ENCODE measurements around the gene FTCDNL1.

Gene FTCDNL1

DNA sequence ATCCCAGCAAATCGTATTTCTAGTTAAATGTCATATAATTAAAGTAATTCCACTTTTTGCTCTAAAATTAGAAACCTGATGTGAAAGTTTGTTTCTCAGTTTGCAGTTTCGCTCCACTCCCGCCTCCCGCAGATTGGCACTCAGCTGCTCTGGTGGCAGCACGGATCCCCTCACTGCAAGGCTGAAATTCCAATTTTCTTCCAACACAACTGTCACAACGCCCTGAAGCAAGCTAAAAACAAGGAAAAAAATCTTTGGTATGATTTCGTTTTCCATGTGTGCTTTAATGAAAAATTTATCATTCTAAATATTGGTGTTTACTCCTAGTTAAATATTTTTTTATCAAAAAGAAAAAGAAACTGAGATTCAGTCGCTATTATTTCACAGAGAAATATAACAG, 38.5 kb downstream of the FTCDNL1 start:
- no peaks in the 10 kb centered on the region for H3K4me1 ChIP-seq (ENCODE audit: control insufficient read depth, insufficient read depth, low read depth, low read length)
- DNase-seq = no peak
- no peak overlapping the region for H3K4me3 ChIP-seq (ENCODE audit: insufficient read depth in 1 of 2, low read depth in 1 of 2, low read length in 2 of 2)

DNA sequence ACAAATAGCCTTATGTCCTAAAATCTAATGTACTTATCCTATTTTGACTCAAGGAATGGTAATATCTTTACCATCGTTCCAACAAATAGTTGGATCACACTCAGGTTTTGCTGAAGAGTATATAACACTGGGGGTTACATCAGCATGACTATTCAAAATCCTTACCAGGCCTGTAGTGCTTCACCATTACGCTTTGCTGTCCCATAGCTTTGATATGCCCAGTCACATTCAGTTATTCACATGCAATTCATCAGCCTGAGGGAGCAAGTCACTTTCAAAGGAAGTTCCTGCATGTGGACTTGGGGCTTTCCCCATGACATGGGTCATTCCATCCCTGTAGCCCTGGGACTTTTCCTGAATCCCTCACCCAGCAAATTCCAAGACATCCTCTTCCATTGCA, 39.6 kb downstream of the FTCDNL1 start:
- H2AK5ac ChIP-seq (ENCODE audit: low read length, severe bottlenecking) = no peak overlapping the region
- H3K14ac ChIP-seq (ENCODE audit: low read length in 2 of 2) = no peak overlapping the region
- no peak overlapping the region for H2AFZ ChIP-seq (ENCODE audit: low read depth, low read length)
- no peaks in the 10 kb centered on the region for H3K79me1 ChIP-seq (replicated peaks; ENCODE audit: low read length, poor library complexity, severe bottlenecking)
- no peak overlapping the region for H3K23ac ChIP-seq (ENCODE audit: low read length in 2 of 2)
- H3K27ac ChIP-seq (ENCODE audit: low read length, poor library complexity, severe bottlenecking) = no peak overlapping the region
- H3K18ac ChIP-seq (ENCODE audit: low read depth in 1 of 2, low read length in 2 of 2) = no peak overlapping the region
- no peak overlapping the region for H2BK5ac ChIP-seq (ENCODE audit: low read depth, low read length, poor library complexity, severe bottlenecking)
- no peak overlapping the region for H2BK12ac ChIP-seq (ENCODE audit: low read length in 2 of 2)
- peak overlapping the region; percentile 87 for H3K9ac ChIP-seq (ENCODE audit: low read length)
- H3K4ac ChIP-seq (ENCODE audit: low read depth in 1 of 2, low read length in 2 of 2) = no peak overlapping the region
- no peaks in the 10 kb centered on the region for H3K36me3 ChIP-seq (ENCODE audit: control insufficient read depth in 1 of 2, insufficient read depth in 2 of 2, low read depth in 1 of 2, low read length in 2 of 2)
- H4K8ac ChIP-seq (ENCODE audit: low read length) = no peak overlapping the region
- H4K91ac ChIP-seq (ENCODE audit: low read length) = no peak overlapping the region
- H2BK120ac ChIP-seq (ENCODE audit: low read depth, low read length) = no peak overlapping the region
- no peaks in the 10 kb centered on the region for H3K4me1 ChIP-seq (ENCODE audit: control insufficient read depth, insufficient read depth, low read depth, low read length)
- 85% methylated on average over 2 of the region's 2 CpGs for WGBS
- H2BK15ac ChIP-seq (ENCODE audit: low read depth, poor library complexity, severe bottlenecking) = no peak overlapping the region
- H3K27me3 ChIP-seq (ENCODE audit: control insufficient read depth in 1 of 2, insufficient read depth in 1 of 2, low read length in 2 of 2) = no peaks in the 10 kb centered on the region
- no peak overlapping the region for H3K4me3 ChIP-seq (ENCODE audit: insufficient read depth in 1 of 2, low read depth in 1 of 2, low read length in 2 of 2)
- no peak for DNase-seq
- H3K4me2 ChIP-seq (ENCODE audit: low read length, poor library complexity, severe bottlenecking) = no peak overlapping the region
- no peaks in the 10 kb centered on the region for H3K9me3 ChIP-seq (ENCODE audit: control insufficient read depth, low read length)

More for the DNA sequence above, 38.5 kb downstream of the FTCDNL1 start:
- Histone ChIP-seq H3K18ac (ENCODE audit: low read depth in 1 of 2, low read length in 2 of 2) (no peak overlapping the region), H2BK12ac (ENCODE audit: low read length in 2 of 2) (no peak overlapping the region), H4K8ac (ENCODE audit: low read length) (no peak overlapping the region), H3K9me3 (ENCODE audit: control insufficient read depth, low read length) (no peaks in the 10 kb centered on the region), H2BK15ac (ENCODE audit: low read depth, poor library complexity, severe bottlenecking) (no peak overlapping the region), H3K9ac (ENCODE audit: low read length) (no peak overlapping the region), H3K27me3 (ENCODE audit: control insufficient read depth in 1 of 2, insufficient read depth in 1 of 2, low read length in 2 of 2) (no peaks in the 10 kb centered on the region), H2AK5ac (ENCODE audit: low read length, severe bottlenecking) (no peak overlapping the region), H3K14ac (ENCODE audit: low read length in 2 of 2) (no peak overlapping the region), H3K4me2 (ENCODE audit: low read length, poor library complexity, severe bottlenecking) (no peak overlapping the region), H3K27ac (ENCODE audit: low read length, poor library complexity, severe bottlenecking) (no peak overlapping the region), H2BK5ac (ENCODE audit: low read depth, low read length, poor library complexity, severe bottlenecking) (no peak overlapping the region), H3K23ac (ENCODE audit: low read length in 2 of 2) (no peak overlapping the region), H3K36me3 (ENCODE audit: control insufficient read depth in 1 of 2, insufficient read depth in 2 of 2, low read depth in 1 of 2, low read length in 2 of 2) (no peaks in the 10 kb centered on the region), H3K79me1 (replicated peaks; ENCODE audit: low read length, poor library complexity, severe bottlenecking) (no peaks in the 10 kb centered on the region), H2AFZ (ENCODE audit: low read depth, low read length) (no peak overlapping the region), H3K4ac (ENCODE audit: low read depth in 1 of 2, low read length in 2 of 2) (no peak overlapping the region), H4K91ac (ENCODE audit: low read length) (no peak overlapping the region), H2BK120ac (ENCODE audit: low read depth, low read length) (no peak overlapping the region)
- 77% methylated on average over 4 of the region's 8 CpGs for WGBS

DNA sequence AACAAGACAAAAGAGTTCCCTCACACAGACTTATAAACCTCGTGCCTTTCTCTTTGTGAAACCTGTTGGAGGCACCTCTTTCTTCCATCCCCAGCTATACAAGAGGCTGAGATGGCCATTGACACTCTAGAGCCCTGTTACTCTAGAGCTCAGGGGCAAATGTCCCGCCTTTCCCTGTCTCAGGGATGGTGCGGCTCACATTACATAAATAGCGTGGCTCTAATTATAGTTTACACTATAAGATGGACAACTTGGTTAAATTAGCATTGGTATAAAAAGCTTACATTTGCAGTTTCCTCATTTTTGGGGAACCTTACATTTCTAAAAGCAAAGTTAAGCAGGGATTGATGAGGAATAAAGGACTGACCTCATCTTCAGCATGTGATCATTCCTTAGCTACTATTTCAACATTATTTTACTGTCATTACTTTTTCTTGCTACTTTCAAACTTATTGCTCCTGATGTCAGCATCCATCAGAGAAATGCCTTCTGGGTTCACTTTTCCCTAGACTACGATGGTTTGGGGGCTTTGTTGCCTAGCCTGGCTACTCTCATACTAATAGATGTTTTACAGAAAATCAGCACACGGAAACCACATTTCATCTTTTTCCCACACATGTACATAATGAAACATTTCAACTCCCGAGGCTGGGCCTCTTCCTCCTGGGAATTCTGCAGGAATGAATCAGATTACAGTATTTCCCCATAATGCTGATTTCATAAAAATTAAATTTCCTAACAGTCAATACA, 40.4 kb downstream of the FTCDNL1 start:
- Histone ChIP-seq H3K4me3 (ENCODE audit: insufficient read depth in 1 of 2, low read depth in 1 of 2, low read length in 2 of 2) (peak overlapping the region in 1 of 2 experiments; percentile 52), H2BK120ac (ENCODE audit: low read depth, low read length) (no peak overlapping the region), H2BK15ac (ENCODE audit: low read depth, poor library complexity, severe bottlenecking) (no peak overlapping the region), H2BK12ac (ENCODE audit: low read length in 2 of 2) (no peak overlapping the region), H2BK5ac (ENCODE audit: low read depth, low read length, poor library complexity, severe bottlenecking) (no peak overlapping the region), H3K18ac (ENCODE audit: low read depth in 1 of 2, low read length in 2 of 2) (no peak overlapping the region), H3K27ac (ENCODE audit: low read length, poor library complexity, severe bottlenecking) (no peak overlapping the region), H3K14ac (ENCODE audit: low read length in 2 of 2) (no peak overlapping the region), H3K4me1 (ENCODE audit: control insufficient read depth, insufficient read depth, low read depth, low read length) (no peaks in the 10 kb centered on the region), H3K9ac (ENCODE audit: low read length) (peak overlapping the region; percentile 87), H3K4ac (ENCODE audit: low read depth in 1 of 2, low read length in 2 of 2) (no peak overlapping the region), H2AK5ac (ENCODE audit: low read length, severe bottlenecking) (no peak overlapping the region), H3K9me3 (ENCODE audit: control insufficient read depth, low read length) (no peaks in the 10 kb centered on the region), H2AFZ (ENCODE audit: low read depth, low read length) (no peak overlapping the region), H4K8ac (ENCODE audit: low read length) (no peak overlapping the region), H3K27me3 (ENCODE audit: control insufficient read depth in 1 of 2, insufficient read depth in 1 of 2, low read length in 2 of 2) (no peaks in the 10 kb centered on the region), H3K36me3 (ENCODE audit: control insufficient read depth in 1 of 2, insufficient read depth in 2 of 2, low read depth in 1 of 2, low read length in 2 of 2) (no peaks in the 10 kb centered on the region), H3K4me2 (ENCODE audit: low read length, poor library complexity, severe bottlenecking) (no peak overlapping the region), H4K91ac (ENCODE audit: low read length) (no peak overlapping the region), H3K79me1 (replicated peaks; ENCODE audit: low read length, poor library complexity, severe bottlenecking) (no peaks in the 10 kb centered on the region), H3K23ac (ENCODE audit: low read length in 2 of 2) (no peak overlapping the region)
- WGBS = 83% methylated on average over 6 of the region's 7 CpGs
- no peak for DNase-seq

DNA sequence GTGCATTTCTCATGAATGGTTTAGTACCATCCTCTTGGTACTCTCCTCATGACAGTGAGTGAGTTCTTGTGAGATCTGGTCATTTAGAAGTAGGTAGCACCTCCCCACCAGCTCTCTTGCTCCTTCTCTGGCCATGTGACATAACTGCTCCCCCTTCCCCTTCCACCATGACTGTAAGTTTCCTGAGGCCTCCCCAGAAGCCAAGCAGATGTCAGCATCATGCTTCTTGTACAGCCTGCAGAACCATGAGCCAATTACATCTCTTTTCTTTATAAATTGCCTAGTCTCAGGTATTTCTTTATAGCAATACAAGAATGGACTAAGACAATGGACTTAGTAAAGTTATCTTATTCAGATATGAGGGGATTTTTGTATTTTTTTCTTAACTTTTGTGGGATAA, 43.0 kb downstream of the FTCDNL1 start:
- Histone ChIP-seq H2BK5ac (ENCODE audit: low read depth, low read length, poor library complexity, severe bottlenecking) (no peak overlapping the region), H4K91ac (ENCODE audit: low read length) (no peak overlapping the region), H3K4me2 (ENCODE audit: low read length, poor library complexity, severe bottlenecking) (no peak overlapping the region), H3K23ac (ENCODE audit: low read length in 2 of 2) (no peak overlapping the region), H3K9me3 (ENCODE audit: control insufficient read depth, low read length) (no peaks in the 10 kb centered on the region), H3K4me3 (ENCODE audit: insufficient read depth in 1 of 2, low read depth in 1 of 2, low read length in 2 of 2) (no peak overlapping the region), H3K36me3 (ENCODE audit: control insufficient read depth in 1 of 2, insufficient read depth in 2 of 2, low read depth in 1 of 2, low read length in 2 of 2) (no peaks in the 10 kb centered on the region), H3K27ac (ENCODE audit: low read length, poor library complexity, severe bottlenecking) (no peak overlapping the region), H3K14ac (ENCODE audit: low read length in 2 of 2) (no peak overlapping the region), H3K9ac (ENCODE audit: low read length) (no peak overlapping the region), H4K8ac (ENCODE audit: low read length) (no peak overlapping the region), H2BK12ac (ENCODE audit: low read length in 2 of 2) (no peak overlapping the region), H2AFZ (ENCODE audit: low read depth, low read length) (no peak overlapping the region), H3K79me1 (replicated peaks; ENCODE audit: low read length, poor library complexity, severe bottlenecking) (no peaks in the 10 kb centered on the region), H2BK120ac (ENCODE audit: low read depth, low read length) (no peak overlapping the region), H3K18ac (ENCODE audit: low read depth in 1 of 2, low read length in 2 of 2) (no peak overlapping the region), H3K4me1 (ENCODE audit: control insufficient read depth, insufficient read depth, low read depth, low read length) (peaks cover 3% of the 10 kb centered on the region), H3K4ac (ENCODE audit: low read depth in 1 of 2, low read length in 2 of 2) (no peak overlapping the region), H2AK5ac (ENCODE audit: low read length, severe bottlenecking) (no peak overlapping the region), H3K27me3 (ENCODE audit: control insufficient read depth in 1 of 2, insufficient read depth in 1 of 2, low read length in 2 of 2) (no peaks in the 10 kb centered on the region), H2BK15ac (ENCODE audit: low read depth, poor library complexity, severe bottlenecking) (no peak overlapping the region)
- DNase-seq = no peak
